ENCODE data around the gene GRB14. TPM values are rescaled to one million over a fixed set of nuclear protein-coding genes. Genes with fewer than 3 reads are reported as not detected.

Gene GRB14
- total RNA-seq, 1 donor from 2014 or later = 11.1 TPM

DNA sequence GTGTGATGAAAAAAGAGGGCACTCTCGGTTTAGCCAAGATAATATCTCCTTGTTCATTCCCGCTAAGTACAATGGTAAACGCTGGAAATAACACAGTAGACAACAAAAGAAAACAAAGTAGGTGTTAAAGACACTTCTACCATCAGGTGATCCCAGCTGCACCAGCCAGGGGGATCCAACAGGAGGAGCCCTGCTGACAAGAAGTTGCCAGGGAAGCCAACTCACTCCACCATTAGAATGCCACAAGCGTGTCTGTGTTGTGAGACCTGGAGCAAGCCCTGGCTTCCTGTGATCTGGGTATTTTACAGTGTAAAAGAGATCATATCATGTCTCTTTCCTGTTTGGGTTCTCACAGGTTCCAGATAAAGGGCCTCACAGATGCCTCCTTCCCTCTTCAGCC lies 117.0 kb downstream of the GRB14 start:
- no peaks in the 10 kb centered on the region for H3K79me2 ChIP-seq (ENCODE audit: insufficient read depth, low read length)
- Mint-ChIP-seq H3K9me3 (ENCODE audit: unreplicated experiment) (no peaks in the 10 kb centered on the region), H3K36me3 (ENCODE audit: low read depth, unreplicated experiment) (no peaks in the 10 kb centered on the region), H3K27me3 (ENCODE audit: low read depth, unreplicated experiment) (no peaks in the 10 kb centered on the region), H3K4me1 (ENCODE audit: low read depth, unreplicated experiment) (no peaks in the 10 kb centered on the region), H3K4me3 (ENCODE audit: unreplicated experiment) (no peak overlapping the region), H3K27ac (ENCODE audit: unreplicated experiment) (no peak overlapping the region)
- no peak overlapping the region for H3K4me2 ChIP-seq (ENCODE audit: low read length)
- no peak overlapping the region for H2AFZ ChIP-seq (ENCODE audit: low read depth, low read length)
- no peak for TF ChIP-seq EZH2 (IDR thresholded peaks at IDR 0.05; ENCODE audit: insufficient read depth, low read length)
- TF ChIP-seq, protein P1, sequence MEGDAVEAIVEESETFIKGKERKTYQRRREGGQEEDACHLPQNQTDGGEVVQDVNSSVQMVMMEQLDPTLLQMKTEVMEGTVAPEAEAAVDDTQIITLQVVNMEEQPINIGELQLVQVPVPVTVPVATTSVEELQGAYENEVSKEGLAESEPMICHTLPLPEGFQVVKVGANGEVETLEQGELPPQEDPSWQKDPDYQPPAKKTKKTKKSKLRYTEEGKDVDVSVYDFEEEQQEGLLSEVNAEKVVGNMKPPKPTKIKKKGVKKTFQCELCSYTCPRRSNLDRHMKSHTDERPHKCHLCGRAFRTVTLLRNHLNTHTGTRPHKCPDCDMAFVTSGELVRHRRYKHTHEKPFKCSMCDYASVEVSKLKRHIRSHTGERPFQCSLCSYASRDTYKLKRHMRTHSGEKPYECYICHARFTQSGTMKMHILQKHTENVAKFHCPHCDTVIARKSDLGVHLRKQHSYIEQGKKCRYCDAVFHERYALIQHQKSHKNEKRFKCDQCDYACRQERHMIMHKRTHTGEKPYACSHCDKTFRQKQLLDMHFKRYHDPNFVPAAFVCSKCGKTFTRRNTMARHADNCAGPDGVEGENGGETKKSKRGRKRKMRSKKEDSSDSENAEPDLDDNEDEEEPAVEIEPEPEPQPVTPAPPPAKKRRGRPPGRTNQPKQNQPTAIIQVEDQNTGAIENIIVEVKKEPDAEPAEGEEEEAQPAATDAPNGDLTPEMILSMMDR (IDR thresholded peaks at IDR 0.05; ENCODE audit: insufficient read depth, low read depth, low read length) = peak; percentile 5
- H3K4me3 ChIP-seq (ENCODE audit: insufficient read depth, low read depth, low read length) = no peak overlapping the region
- no peak overlapping the region for H3K27ac ChIP-seq (ENCODE audit: low read depth, low read length)
- DNase-seq (ENCODE audit: low read depth) (no peak), FAIRE-seq (no peak)
- no peaks in the 10 kb centered on the region for H3K27me3 ChIP-seq (ENCODE audit: insufficient read depth, low read length)
- no peaks in the 10 kb centered on the region for H4K20me1 ChIP-seq (ENCODE audit: insufficient read depth, low read length)
- no peaks in the 10 kb centered on the region for H3K9me3 ChIP-seq (ENCODE audit: insufficient read depth, low read depth, low read length)
- no peaks in the 10 kb centered on the region for H3K4me1 ChIP-seq (ENCODE audit: insufficient read depth, low read length)
- H3K36me3 ChIP-seq (ENCODE audit: insufficient read depth, low read length) = no peaks in the 10 kb centered on the region
- no peak overlapping the region for H3K9ac ChIP-seq (ENCODE audit: low read length)

DNA sequence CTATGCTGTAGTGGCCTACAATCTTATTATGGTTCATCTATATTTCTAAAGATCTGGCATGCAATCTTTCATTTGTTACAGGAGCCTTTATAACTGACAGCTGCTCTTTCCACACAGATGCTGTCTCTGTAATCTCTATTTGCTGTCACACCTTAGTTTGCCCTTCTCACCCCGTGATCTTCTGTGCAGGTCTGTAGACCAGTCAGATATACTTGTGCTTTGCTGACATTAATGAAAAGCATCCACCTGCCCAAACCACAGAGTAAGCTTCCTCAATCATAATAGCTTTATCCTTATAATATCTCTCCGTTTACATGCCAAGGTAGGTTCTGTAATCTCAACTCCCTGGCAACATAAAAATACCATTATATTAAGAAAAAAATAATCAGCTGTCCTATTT lies 122.4 kb downstream of the GRB14 start:
- Histone ChIP-seq H2AFZ (ENCODE audit: low read depth, low read length) (no peak overlapping the region), H4K20me1 (ENCODE audit: insufficient read depth, low read length) (no peaks in the 10 kb centered on the region), H3K27ac (ENCODE audit: low read depth, low read length) (no peak overlapping the region), H3K4me2 (ENCODE audit: low read length) (no peak overlapping the region), H3K9me3 (ENCODE audit: insufficient read depth, low read depth, low read length) (no peaks in the 10 kb centered on the region), H3K4me3 (ENCODE audit: insufficient read depth, low read depth, low read length) (no peak overlapping the region), H3K4me1 (ENCODE audit: insufficient read depth, low read length) (no peaks in the 10 kb centered on the region), H3K9ac (ENCODE audit: low read length) (no peak overlapping the region), H3K27me3 (ENCODE audit: insufficient read depth, low read length) (no peaks in the 10 kb centered on the region), H3K36me3 (ENCODE audit: insufficient read depth, low read length) (no peaks in the 10 kb centered on the region), H3K79me2 (ENCODE audit: insufficient read depth, low read length) (no peaks in the 10 kb centered on the region)
- Mint-ChIP-seq H3K4me1 (ENCODE audit: low read depth, unreplicated experiment) (no peaks in the 10 kb centered on the region), H3K27ac (ENCODE audit: unreplicated experiment) (peak overlapping the region; percentile 3), H3K9me3 (ENCODE audit: unreplicated experiment) (no peaks in the 10 kb centered on the region), H3K4me3 (ENCODE audit: unreplicated experiment) (no peak overlapping the region), H3K27me3 (ENCODE audit: low read depth, unreplicated experiment) (no peaks in the 10 kb centered on the region), H3K36me3 (ENCODE audit: low read depth, unreplicated experiment) (no peaks in the 10 kb centered on the region)
- no peak for DNase-seq (ENCODE audit: low read depth)
- TF ChIP-seq, protein P1 (IDR thresholded peaks at IDR 0.05; ENCODE audit: insufficient read depth, low read depth, low read length) = no peak
- TF ChIP-seq EZH2 (IDR thresholded peaks at IDR 0.05; ENCODE audit: insufficient read depth, low read length) = no peak
- no peak for FAIRE-seq

DNA sequence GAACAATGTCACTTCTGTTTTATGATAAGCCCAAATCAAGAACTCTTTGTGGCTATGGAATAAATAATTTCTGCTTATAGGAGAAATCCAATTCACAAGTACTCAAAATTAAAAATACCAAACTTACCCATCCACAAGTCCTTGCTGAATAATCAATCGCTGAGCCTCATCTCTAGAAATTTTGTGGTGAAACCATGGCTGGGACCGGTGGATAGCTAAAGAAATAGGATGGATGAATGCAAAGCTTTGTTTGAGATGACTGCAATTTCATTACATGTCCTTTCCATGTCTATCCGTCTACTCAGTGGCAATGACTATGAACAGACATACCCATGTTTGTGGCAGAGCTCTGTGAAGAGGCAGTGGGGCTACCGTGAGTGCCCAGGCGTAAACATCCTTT lies 124.4 kb downstream of the GRB14 start:
- H3K27ac ChIP-seq (ENCODE audit: low read depth, low read length) = no peak overlapping the region
- no peak overlapping the region for H2AFZ ChIP-seq (ENCODE audit: low read depth, low read length)
- DNase-seq (ENCODE audit: low read depth) = no peak
- H3K4me2 ChIP-seq (ENCODE audit: low read length) = no peak overlapping the region
- TF ChIP-seq, protein P1 (IDR thresholded peaks at IDR 0.05; ENCODE audit: insufficient read depth, low read depth, low read length) = no peak
- no peak for TF ChIP-seq EZH2 (IDR thresholded peaks at IDR 0.05; ENCODE audit: insufficient read depth, low read length)
- no peaks in the 10 kb centered on the region for H3K9me3 ChIP-seq (ENCODE audit: insufficient read depth, low read depth, low read length)
- H3K36me3 Mint-ChIP-seq (ENCODE audit: low read depth, unreplicated experiment) = no peaks in the 10 kb centered on the region
- H3K4me1 Mint-ChIP-seq (ENCODE audit: low read depth, unreplicated experiment) = no peaks in the 10 kb centered on the region
- no peaks in the 10 kb centered on the region for H3K36me3 ChIP-seq (ENCODE audit: insufficient read depth, low read length)
- no peaks in the 10 kb centered on the region for H3K9me3 Mint-ChIP-seq (ENCODE audit: unreplicated experiment)
- H3K4me1 ChIP-seq (ENCODE audit: insufficient read depth, low read length) = no peaks in the 10 kb centered on the region
- H4K20me1 ChIP-seq (ENCODE audit: insufficient read depth, low read length) = no peaks in the 10 kb centered on the region
- no peak for FAIRE-seq
- H3K27ac Mint-ChIP-seq (ENCODE audit: unreplicated experiment) = no peak overlapping the region
- no peak overlapping the region for H3K4me3 ChIP-seq (ENCODE audit: insufficient read depth, low read depth, low read length)
- no peaks in the 10 kb centered on the region for H3K27me3 Mint-ChIP-seq (ENCODE audit: low read depth, unreplicated experiment)
- H3K9ac ChIP-seq (ENCODE audit: low read length) = no peak overlapping the region
- no peaks in the 10 kb centered on the region for H3K79me2 ChIP-seq (ENCODE audit: insufficient read depth, low read length)
- H3K27me3 ChIP-seq (ENCODE audit: insufficient read depth, low read length) = no peaks in the 10 kb centered on the region
- no peak overlapping the region for H3K4me3 Mint-ChIP-seq (ENCODE audit: unreplicated experiment)
